ENCODE measurements around the gene SMIM14. TPM values are rescaled to one million over a fixed set of nuclear protein-coding genes. Genes with fewer than 3 reads are reported as not detected.

The SMIM14 gene
- total and polyA plus RNA-seq, 2 of the 8 experiments (the other 6 are each of a cell fraction or from before 2014, with no cell fraction given), result 29.1 to 31.0 TPM

DNA sequence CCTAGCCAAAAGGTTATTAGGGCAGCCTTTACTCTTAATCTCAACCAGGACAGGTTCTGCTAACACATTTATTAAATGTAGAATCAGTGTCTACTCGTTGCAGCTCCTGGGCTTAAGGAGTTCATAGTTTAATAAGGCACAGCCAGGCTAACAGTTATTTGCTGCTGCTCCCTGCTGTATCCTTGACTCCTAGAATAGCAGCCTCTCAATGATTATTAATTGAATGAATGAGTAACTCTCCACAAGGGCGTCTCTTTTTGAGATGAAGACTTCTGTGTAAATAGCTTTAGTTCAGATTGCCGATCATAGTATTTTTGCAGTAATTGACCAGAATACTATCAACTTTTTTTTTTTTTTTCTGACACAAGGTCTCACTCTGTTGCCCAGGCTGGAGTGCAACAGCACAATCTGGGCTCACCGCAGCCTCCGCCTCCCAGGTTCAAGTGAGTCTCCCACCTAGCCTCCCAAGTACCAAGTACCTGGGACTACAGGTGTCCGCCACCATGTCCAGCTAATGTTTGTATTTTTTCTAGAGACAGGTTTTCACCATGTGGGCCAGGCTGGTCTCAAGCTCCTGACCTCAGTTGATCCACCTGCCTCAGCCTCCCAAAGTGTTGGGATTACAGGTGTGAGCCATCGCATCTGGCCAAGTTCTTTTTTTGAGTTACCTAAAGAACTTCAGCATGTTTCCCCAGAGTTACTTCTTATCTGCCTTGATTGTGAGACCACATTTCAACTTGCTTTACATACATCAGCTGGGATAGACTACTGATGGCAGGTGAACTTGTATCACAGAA is 114.3 kb downstream of the SMIM14 start:
- Histone ChIP-seq H3K14ac (ENCODE audit: insufficient read length) (no peak overlapping the region), H4K8ac (ENCODE audit: extremely low read depth, insufficient read depth, low read length) (no peak overlapping the region), H2BK12ac (ENCODE audit: low read depth, low read length) (no peak overlapping the region), H2AK5ac (ENCODE audit: low read depth, low read length) (no peak overlapping the region), H3K23ac (ENCODE audit: insufficient read length) (no peak overlapping the region), H2BK15ac (ENCODE audit: low read length) (no peak overlapping the region), H4K91ac (replicated peaks; ENCODE audit: insufficient read length, low read length) (no peak overlapping the region), H2BK120ac (replicated peaks; ENCODE audit: low read depth, low read length) (no peak overlapping the region), H3K9ac (replicated peaks in 1 of 4; ENCODE audit: extremely low read depth in 1 of 4, low read depth in 3 of 4, low read length in 3 of 4) (no peak overlapping the region), H3K23me2 (ENCODE audit: low read depth, low read length) (0 out of 2 replicates have a peak, but pooled peaks cover 4% of the 10 kb centered on the region), H3K4me1 (replicated peaks in 1 of 4; ENCODE audit: control insufficient read depth in 3 of 4, insufficient read depth in 4 of 4, low read length in 3 of 4) (peaks cover 0 to 4% (median 1%) of the 10 kb centered on the region in 4 experiments; a peak in 3 of 7 replicates), H3K27me3 (replicated peaks in 1 of 4; ENCODE audit: control insufficient read depth in 3 of 4, extremely low read depth in 1 of 4, insufficient read depth in 3 of 4, low read length in 3 of 4) (no peaks in the 10 kb centered on the region), H2BK20ac (ENCODE audit: low read length) (no peak overlapping the region), H3K56ac (replicated peaks; ENCODE audit: insufficient read length, low read depth, low read length) (no peak overlapping the region), H4K5ac (ENCODE audit: insufficient read length, low read depth, low read length) (no peak overlapping the region), H3K36me3 (ENCODE audit: control insufficient read depth in 2 of 4, insufficient read depth in 4 of 4, low read length in 3 of 4) (peaks cover 0 to 16% (median 6%) of the 10 kb centered on the region in 4 experiments; a peak in 2 of 8 replicates), H3K4me3 (ENCODE audit: extremely low read depth in 1 of 4, insufficient read depth in 2 of 4, low read depth in 3 of 4, low read length in 4 of 4) (no peak overlapping the region), H3K4me2 (ENCODE audit: insufficient read depth in 1 of 2, low read depth in 2 of 2, low read length in 2 of 2) (no peak overlapping the region), H3K4ac (replicated peaks; ENCODE audit: insufficient read length, low read depth, low read length) (no peak overlapping the region), H2BK5ac (ENCODE audit: low read depth, low read length) (no peak overlapping the region), H3K27ac (ENCODE audit: low read depth, low read length) (no peak overlapping the region), H4K20me1 (replicated peaks in 1 of 2; ENCODE audit: control insufficient read depth in 1 of 2, insufficient read depth in 2 of 2, low read length in 2 of 2) (peaks cover 0 to 2% of the 10 kb centered on the region in 2 experiments), H3K18ac (ENCODE audit: extremely low read depth, low read length) (no peak overlapping the region), H2AFZ (ENCODE audit: low read length) (no peak overlapping the region), H3K79me1 (ENCODE audit: low read depth, low read length) (no peaks in the 10 kb centered on the region), H3K9me3 (ENCODE audit: insufficient read depth in 2 of 2, low read depth in 1 of 2, low read length in 1 of 2) (no peaks in the 10 kb centered on the region), H3K79me2 (ENCODE audit: control insufficient read depth in 1 of 2, insufficient read depth in 2 of 2, low read length in 2 of 2) (peaks cover 13 to 65% of the 10 kb centered on the region in 2 experiments)
- ChIA-PET CTCF (ENCODE audit: partially characterized antibody) (interaction anchor here (0.6 kb wide), 2 partner anchors 35 to 151 kb away, joined by 3 to 4 read pairs; no protein-coding TSS in a partner anchor), POLR2A (ENCODE audit: partially characterized antibody) (interaction anchor here (0.6 to 3.3 kb wide), 5 partner anchors 24 to 1735 kb away, joined by 3 to 31 read pairs (median 3); partner anchors contain the start of gene SMIM14)
- FAIRE-seq (no peak), DNase-seq (ENCODE audit: low read depth in 1 of 2, low spot score in 2 of 2) (no peak)
- WGBS, 2 experiments (ENCODE audit: extremely low coverage in 1 of 2, insufficient coverage in 1 of 2, insufficient read length in 1 of 2, insufficient replicate concordance in 2 of 2, low coverage in 1 of 2, low lambda C conversion rate in 2 of 2, missing lambda C conversion rate in 1 of 2), result 92% methylated on average over 7 of the region's 7 CpGs; no CpG with 5 or more reads in 1 of the 2 experiments
- TF ChIP-seq, protein P1, sequence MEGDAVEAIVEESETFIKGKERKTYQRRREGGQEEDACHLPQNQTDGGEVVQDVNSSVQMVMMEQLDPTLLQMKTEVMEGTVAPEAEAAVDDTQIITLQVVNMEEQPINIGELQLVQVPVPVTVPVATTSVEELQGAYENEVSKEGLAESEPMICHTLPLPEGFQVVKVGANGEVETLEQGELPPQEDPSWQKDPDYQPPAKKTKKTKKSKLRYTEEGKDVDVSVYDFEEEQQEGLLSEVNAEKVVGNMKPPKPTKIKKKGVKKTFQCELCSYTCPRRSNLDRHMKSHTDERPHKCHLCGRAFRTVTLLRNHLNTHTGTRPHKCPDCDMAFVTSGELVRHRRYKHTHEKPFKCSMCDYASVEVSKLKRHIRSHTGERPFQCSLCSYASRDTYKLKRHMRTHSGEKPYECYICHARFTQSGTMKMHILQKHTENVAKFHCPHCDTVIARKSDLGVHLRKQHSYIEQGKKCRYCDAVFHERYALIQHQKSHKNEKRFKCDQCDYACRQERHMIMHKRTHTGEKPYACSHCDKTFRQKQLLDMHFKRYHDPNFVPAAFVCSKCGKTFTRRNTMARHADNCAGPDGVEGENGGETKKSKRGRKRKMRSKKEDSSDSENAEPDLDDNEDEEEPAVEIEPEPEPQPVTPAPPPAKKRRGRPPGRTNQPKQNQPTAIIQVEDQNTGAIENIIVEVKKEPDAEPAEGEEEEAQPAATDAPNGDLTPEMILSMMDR (IDR thresholded peaks at IDR 0.05; ENCODE audit: control extremely low read depth in 1 of 3, insufficient read depth in 1 of 3, low read depth in 1 of 3, low read length in 3 of 3), result no peak
